Measurements from ENCODE around the gene RAB37.

DNA sequence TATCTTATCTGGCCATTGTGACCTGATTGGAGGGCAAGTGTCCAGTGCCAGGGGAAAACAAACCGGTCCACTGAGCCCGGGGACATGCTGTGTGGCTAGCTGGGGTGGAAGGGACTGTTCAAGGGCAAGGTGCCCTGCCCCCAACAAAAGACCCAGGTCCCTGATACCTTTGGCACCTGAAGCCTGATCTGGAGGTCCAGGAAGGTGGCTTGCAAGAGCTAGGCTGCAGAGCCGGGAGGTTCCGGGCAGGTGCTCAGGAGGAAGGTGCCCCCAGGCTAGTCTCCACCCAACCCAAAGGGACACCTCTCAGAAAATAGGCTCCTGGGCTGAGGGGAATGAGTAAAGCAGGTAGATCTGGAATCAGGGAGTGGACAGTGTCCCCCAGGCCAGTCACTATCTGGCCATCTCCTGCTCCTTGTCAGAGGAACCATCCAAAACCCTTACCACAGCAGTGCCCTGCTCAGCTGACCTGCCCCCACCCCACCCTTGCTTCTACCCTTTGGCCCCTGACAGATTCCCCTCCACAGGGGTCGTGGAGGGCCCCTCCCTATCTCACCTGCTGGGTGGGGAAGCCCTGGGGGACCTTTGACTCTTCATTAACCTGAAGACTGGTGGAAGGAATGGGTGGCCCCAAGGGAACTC lies 32.9 kb downstream of the RAB37 start:
- TF ChIP-seq POLR2A (IDR thresholded peaks at IDR 0.05) (no peak), CTCF (IDR thresholded peaks at IDR 0.05 in 8 of 11, conservative IDR thresholded peaks at IDR 0.05 in 3 of 11) (no peak)

All from spleen (tissue), 7 donors.